Hepatocyte (in vitro differentiated cells): ENCODE results near the gene ARMH3. TPM values are rescaled to one million over a fixed set of nuclear protein-coding genes. Genes with fewer than 3 reads are reported as not detected.

Experiments used
- DNase-seq: peaks from one replicate; pipeline ENCODE4 v3.0.0-alpha.2; 2016; ENCODE audit warnings: low spot score
- H2AFZ ChIP-seq: fragments of 200-600 bp; sonication (generic); 2 replicates; pipeline ENCODE4 v1.6.0; 2016; ENCODE audit warnings: antibody characterized with exemption, mild to moderate bottlenecking
- H3K27ac ChIP-seq: fragments of 200-600 bp; sonication (generic); 2 replicates; pipeline ENCODE4 v1.5.1; 2016; ENCODE audit warnings: mild to moderate bottlenecking
- H3K27me3 ChIP-seq: fragments of 200-600 bp; sonication (generic); 2 replicates; pipeline ENCODE4 v1.6.1; 2016
- H3K36me3 ChIP-seq: fragments of 200-600 bp; sonication (generic); replicated peaks from 2 replicates; pipeline ENCODE4 v1.5.1; 2016; ENCODE audit warnings: low read depth; ENCODE audit not compliant: insufficient read depth
- H3K4me1 ChIP-seq: fragments of 200-600 bp; sonication (generic); 2 replicates; pipeline ENCODE4 v1.5.1; 2016; ENCODE audit warnings: mild to moderate bottlenecking, moderate library complexity; ENCODE audit not compliant: insufficient read depth
- H3K4me2 ChIP-seq: fragments of 200-600 bp; sonication (generic); 2 replicates; pipeline ENCODE4 v1.6.0; 2016
- H3K4me3 ChIP-seq: fragments of 200-600 bp; sonication (generic); 2 replicates; pipeline ENCODE4 v1.5.1; 2016; ENCODE audit warnings: mild to moderate bottlenecking
- H3K79me2 ChIP-seq: fragments of 200-600 bp; sonication (generic); 2 replicates; pipeline ENCODE4 v1.6.0; 2017; ENCODE audit warnings: mild to moderate bottlenecking
- H3K9me2 ChIP-seq: fragments of 200-600 bp; sonication (generic); replicated peaks from 2 replicates; pipeline ENCODE4 v1.6.0; 2017; ENCODE audit warnings: mild to moderate bottlenecking; ENCODE audit not compliant: insufficient read depth
- H3K9me3 ChIP-seq: fragments of 200-600 bp; sonication (generic); 2 replicates; pipeline ENCODE4 v1.5.1; 2016; ENCODE audit warnings: low read depth, mild to moderate bottlenecking
- H4K20me1 ChIP-seq: fragments of 200-600 bp; sonication (generic); 2 replicates; pipeline ENCODE4 v1.6.0; 2016; ENCODE audit warnings: mild to moderate bottlenecking; ENCODE audit not compliant: insufficient read depth, poor library complexity, severe bottlenecking
- EZH2 ChIP-seq: fragments of 200-600 bp; sonication (generic); IDR thresholded peaks from 2 replicates; pipeline ENCODE4 v1.6.1; 2016; ENCODE audit warnings: antibody characterized with exemption, mild to moderate bottlenecking, borderline replicate concordance
- EZH2phosphoT487 ChIP-seq: fragments of 200-600 bp; sonication (generic); IDR thresholded peaks from one replicate; pipeline ENCODE4 v1.6.1; 2018; ENCODE audit warnings: antibody characterized with exemption, mild to moderate bottlenecking, low read depth, moderate library complexity; ENCODE audit not compliant: unreplicated experiment, severe bottlenecking
- WGBS: methylation state at CpG from one replicate; pipeline ENCODE4 v1.1.6; 2016; ENCODE audit warnings: low lambda C conversion rate; ENCODE audit errors: missing lambda C conversion rate; 5-methylcytosine and 5-hydroxymethylcytosine counted together
- polyA plus RNA-seq: library from polyadenylated mRNA; unstranded; fragments of >200 nt; fragmentation: Nextera tagmentation; extraction: Ambion mirVana; gene quantifications from 2 replicates; pipeline ENCODE4 v1.2.1, GENCODE V29; 2016
- total RNA-seq: library from RNA; depleted of rRNA; stranded (reverse); fragments of >200 nt; gene quantifications from 2 replicates; pipeline ENCODE4 v1.2.3, GENCODE V29; 2014
- TF ChIP-seq, protein P1 (sequence below): fragments of 200-600 bp; sonication (generic); IDR thresholded peaks from 2 replicates; pipeline ENCODE4 v1.5.1; 2016; ENCODE audit warnings: antibody characterized with exemption, mild to moderate bottlenecking; ENCODE audit not compliant: poor library complexity

ARMH3 gene
- total and polyA plus RNA-seq, 2 experiments from 2014 or later = 10.6 to 15.1 TPM

DNA sequence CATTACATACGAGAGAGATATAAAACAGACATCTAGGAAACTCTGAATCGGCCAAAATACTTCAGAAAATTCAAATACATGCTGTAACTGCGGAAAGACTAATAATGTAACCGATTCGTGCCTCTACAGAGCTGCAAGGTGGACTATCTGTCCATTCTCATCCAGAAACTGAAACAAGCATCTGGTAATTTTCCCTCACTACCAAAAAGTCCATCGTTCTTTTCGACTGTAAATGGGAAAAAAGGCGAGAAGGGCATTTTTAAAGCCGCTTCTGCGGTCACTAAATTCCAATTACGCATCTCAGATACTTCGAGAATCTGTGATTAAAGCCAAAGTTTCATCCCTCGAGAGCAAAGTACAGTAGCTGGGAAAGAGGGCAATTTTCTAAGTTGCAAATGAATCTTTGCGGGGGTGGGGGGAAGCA is 239.0 kb downstream of the ARMH3 start:
- 1% methylated on average over 14 of the region's 14 CpGs for WGBS
- DNase-seq = no peak
- H3K4me3 ChIP-seq = peak overlapping the region; percentile 82
- H3K4me2 ChIP-seq = peak overlapping the region; percentile 91
- no peaks in the 10 kb centered on the region for H3K9me2 ChIP-seq
- H2AFZ ChIP-seq = no peak overlapping the region
- H3K36me3 ChIP-seq = no peaks in the 10 kb centered on the region
- H3K4me1 ChIP-seq = peaks cover 20% of the 10 kb centered on the region
- peaks cover 66% of the 10 kb centered on the region for H3K79me2 ChIP-seq
- H4K20me1 ChIP-seq = peaks cover 60% of the 10 kb centered on the region
- TF ChIP-seq EZH2phosphoT487 (no peak), EZH2 (no peak)
- TF ChIP-seq, protein P1, sequence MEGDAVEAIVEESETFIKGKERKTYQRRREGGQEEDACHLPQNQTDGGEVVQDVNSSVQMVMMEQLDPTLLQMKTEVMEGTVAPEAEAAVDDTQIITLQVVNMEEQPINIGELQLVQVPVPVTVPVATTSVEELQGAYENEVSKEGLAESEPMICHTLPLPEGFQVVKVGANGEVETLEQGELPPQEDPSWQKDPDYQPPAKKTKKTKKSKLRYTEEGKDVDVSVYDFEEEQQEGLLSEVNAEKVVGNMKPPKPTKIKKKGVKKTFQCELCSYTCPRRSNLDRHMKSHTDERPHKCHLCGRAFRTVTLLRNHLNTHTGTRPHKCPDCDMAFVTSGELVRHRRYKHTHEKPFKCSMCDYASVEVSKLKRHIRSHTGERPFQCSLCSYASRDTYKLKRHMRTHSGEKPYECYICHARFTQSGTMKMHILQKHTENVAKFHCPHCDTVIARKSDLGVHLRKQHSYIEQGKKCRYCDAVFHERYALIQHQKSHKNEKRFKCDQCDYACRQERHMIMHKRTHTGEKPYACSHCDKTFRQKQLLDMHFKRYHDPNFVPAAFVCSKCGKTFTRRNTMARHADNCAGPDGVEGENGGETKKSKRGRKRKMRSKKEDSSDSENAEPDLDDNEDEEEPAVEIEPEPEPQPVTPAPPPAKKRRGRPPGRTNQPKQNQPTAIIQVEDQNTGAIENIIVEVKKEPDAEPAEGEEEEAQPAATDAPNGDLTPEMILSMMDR = no peak
- no peaks in the 10 kb centered on the region for H3K27me3 ChIP-seq
- no peaks in the 10 kb centered on the region for H3K9me3 ChIP-seq
- H3K27ac ChIP-seq = peak overlapping the region; percentile 94

DNA sequence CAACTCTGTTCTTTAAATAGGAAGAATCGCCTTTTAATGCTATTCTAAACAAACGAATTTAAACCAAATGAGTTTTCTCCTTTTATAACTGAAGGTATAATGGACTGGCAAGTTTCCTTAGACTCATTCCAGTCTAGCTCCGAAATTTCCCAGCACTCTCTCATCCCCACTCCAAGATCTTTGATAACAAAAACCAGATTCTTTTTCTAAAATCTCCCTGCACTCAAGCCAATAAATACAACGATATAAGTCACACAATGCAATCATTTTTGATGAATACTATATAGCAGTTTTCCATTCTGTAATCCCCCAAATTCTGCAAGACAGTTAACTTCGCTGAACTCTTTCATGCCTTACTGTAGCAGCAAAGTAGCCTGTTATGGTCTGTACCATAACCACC is 239.6 kb downstream of the ARMH3 start:
- Histone ChIP-seq H3K9me3 (no peaks in the 10 kb centered on the region), H3K9me2 (no peaks in the 10 kb centered on the region), H3K79me2 (peaks cover 72% of the 10 kb centered on the region), H3K27me3 (no peaks in the 10 kb centered on the region), H3K27ac (peak overlapping the region; percentile 94), H3K4me2 (peak overlapping the region; percentile 91), H3K4me3 (peak overlapping the region; percentile 82), H2AFZ (no peak overlapping the region), H4K20me1 (peaks cover 66% of the 10 kb centered on the region), H3K4me1 (peaks cover 20% of the 10 kb centered on the region), H3K36me3 (no peaks in the 10 kb centered on the region)
- 4% methylated on average over 5 of the region's 5 CpGs for WGBS
- TF ChIP-seq, protein P1 = no peak
- DNase-seq = no peak

DNA sequence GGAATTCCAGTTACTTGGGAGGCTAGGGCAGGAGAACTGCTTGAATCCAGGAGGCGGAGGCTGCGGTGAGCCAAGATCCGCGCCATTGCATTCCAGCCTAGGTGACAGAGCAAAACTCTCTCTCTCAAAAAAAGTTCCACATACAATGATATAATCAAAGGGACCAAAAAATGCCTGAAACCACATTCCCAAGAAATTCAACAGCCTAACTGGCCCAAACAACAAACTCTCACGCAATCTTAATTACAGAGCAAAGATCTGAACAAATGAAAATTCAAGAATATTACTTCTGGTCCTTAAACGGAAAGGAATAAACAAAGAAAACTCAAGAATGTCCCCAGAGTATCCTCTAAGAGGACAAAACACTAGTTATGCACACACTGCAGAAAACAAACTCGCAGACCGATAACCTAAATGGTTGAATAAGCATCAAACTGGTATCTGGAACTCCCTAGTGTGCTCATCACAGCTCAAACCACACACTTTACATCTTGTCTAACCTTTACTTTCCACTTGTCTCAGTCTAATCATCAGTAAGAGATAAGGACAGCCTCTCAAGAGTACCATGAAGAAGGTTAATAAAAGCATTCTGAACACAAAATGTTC is 241.4 kb downstream of the ARMH3 start:
- H3K9me2 ChIP-seq = no peaks in the 10 kb centered on the region
- no peaks in the 10 kb centered on the region for H3K36me3 ChIP-seq
- H3K79me2 ChIP-seq = peaks cover 85% of the 10 kb centered on the region
- DNase-seq = no peak
- TF ChIP-seq EZH2 (no peak), EZH2phosphoT487 (no peak)
- TF ChIP-seq, protein P1 = no peak
- no peaks in the 10 kb centered on the region for H3K27me3 ChIP-seq
- WGBS = 79% methylated on average over 8 of the region's 8 CpGs
- no peak overlapping the region for H3K27ac ChIP-seq
- H3K9me3 ChIP-seq = no peaks in the 10 kb centered on the region
- H3K4me2 ChIP-seq = peak overlapping the region; percentile 91
- H4K20me1 ChIP-seq = peaks cover 82% of the 10 kb centered on the region
- H2AFZ ChIP-seq = no peak overlapping the region
- H3K4me3 ChIP-seq = peak overlapping the region; percentile 82
- H3K4me1 ChIP-seq = peaks cover 17% of the 10 kb centered on the region

DNA sequence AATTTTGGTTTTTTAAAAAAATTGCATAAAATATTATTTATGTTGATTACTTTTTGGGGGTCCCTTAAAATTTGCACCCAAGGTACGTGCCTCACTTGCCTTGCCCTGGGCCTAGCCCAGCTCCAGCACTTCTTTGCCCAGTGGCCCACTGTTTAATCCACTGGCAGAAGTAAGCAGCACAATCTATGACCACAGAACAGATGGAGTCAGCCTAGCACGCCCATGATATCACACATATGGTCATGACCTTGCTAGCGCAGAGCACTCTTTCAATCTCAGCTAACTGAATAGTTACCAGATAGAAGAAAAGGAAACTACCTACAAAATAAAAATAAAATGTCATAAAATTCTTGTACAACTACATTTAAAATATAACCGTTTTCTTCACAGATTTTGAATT is 243.4 kb downstream of the ARMH3 start:
- DNase-seq = no peak
- TF ChIP-seq, protein P1 = no peak
- TF ChIP-seq EZH2phosphoT487 = no peak
- no peak for TF ChIP-seq EZH2
- Histone ChIP-seq H3K79me2 (peaks cover 90% of the 10 kb centered on the region), H3K36me3 (no peaks in the 10 kb centered on the region), H4K20me1 (peaks cover 97% of the 10 kb centered on the region), H3K4me1 (peaks cover 13% of the 10 kb centered on the region), H2AFZ (no peak overlapping the region), H3K9me2 (no peaks in the 10 kb centered on the region), H3K27me3 (no peaks in the 10 kb centered on the region), H3K4me2 (no peak overlapping the region), H3K9me3 (no peaks in the 10 kb centered on the region), H3K27ac (no peak overlapping the region), H3K4me3 (no peak overlapping the region)
- 96% methylated on average over 4 of the region's 4 CpGs for WGBS
